ENCODE results near the gene IL2RA.
A peak's percentile ranks its signal among the peaks of the same experiment; 100 is the strongest.

IL2RA gene

DNA sequence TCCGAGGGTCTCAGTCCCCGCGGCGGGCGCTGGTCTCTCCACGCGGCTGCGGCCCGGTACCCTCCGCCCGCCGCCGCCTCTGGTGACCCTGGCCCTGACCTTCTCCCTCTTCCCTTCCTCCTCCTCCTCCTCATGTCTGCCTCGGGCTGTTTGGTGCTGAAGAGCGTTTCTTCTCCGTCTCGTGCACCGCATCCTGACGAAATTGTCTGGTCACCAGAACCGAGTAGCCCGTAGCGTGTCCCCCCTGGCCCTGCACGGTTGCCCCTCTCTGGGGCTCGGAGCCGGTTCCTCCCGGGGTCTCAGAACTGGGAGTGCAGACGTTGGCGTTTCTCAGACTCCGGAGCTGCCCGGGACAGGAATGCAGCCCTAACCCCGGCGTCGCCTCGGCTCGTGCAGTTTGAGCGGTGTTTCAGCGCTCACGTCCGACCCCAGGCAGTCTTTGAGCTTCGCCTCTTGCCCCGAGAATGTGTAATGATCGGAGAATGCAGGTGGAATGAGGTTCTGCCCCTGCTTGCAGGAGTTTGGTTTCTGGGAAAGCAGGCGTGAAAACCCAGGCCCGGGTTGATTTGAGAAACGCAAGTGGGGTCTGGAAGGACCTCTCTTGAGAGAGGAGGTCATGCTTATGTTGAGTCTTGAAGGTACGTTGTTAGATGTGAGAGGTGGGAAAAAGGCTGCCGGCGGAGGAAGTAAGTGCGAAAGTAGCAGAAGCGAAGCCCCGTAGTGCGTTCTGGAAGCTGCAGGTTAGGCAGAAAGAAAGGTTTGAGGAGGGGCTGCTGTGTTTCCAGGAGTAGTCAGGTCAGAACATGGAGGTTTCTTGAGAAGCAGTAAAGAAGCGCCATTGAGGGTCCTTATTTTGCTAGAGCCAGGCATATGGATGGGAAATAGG is 27.4 kb upstream of the IL2RA start:
- H3K27ac Mint-ChIP-seq: peak overlapping the region; percentile 79
- no peaks in the 10 kb centered on the region for H3K27me3 Mint-ChIP-seq
- H3K36me3 Mint-ChIP-seq: peaks cover 13% of the 10 kb centered on the region
- no peaks in the 10 kb centered on the region for H3K9me3 Mint-ChIP-seq
- peaks cover 83% of the 10 kb centered on the region for H3K4me1 Mint-ChIP-seq
- peak overlapping the region; percentile 91 for H3K4me3 Mint-ChIP-seq
- ATAC-seq: no peak

DNA sequence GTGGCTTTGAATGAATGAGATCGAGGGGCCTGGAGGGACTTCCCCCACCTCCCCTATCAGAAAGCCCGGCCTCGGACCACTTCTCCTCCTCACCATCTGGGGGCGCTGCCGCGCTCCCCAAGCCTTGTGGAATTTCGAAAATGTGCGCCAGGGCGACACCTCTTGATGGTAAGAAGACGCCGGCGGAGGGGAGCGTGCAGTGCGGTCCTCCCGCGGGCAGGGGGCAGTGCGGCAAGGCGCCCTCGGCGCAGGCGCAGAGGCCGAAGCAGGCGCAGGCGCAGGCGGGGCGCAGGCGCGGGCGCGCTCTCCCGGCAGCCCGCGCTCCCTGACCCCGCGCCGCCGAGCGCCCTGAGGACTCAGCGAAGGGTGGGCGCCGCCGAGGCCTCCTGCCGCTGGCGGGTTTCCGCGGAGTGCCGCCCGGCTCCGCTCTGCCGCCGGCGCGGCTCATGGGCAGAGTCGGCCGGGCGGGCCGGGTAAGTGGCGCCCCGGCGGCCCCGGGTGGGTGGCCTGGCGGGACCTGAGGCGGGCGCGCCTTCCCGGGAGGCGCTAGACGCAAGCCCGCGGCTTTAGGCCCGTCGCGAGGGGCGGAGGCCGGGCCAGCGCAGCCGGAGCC is 26.7 kb upstream of the IL2RA start, which contains the start of gene RBM17:
RBM17 (plus strand) TSS at position 314 of the 613 bp plus-strand sequence. CDS start 8,032 bp downstream, outside the sequence.
- Mint-ChIP-seq H3K27ac (peak within 1 kb of the TSS; percentile 79), H3K36me3 (peaks cover 7% of the 10 kb centered on the region), H3K27me3 (no peaks in the 10 kb centered on the region), H3K4me3 (peak within 1 kb of the TSS; percentile 91), H3K9me3 (no peaks in the 10 kb centered on the region), H3K4me1 (peaks cover 75% of the 10 kb centered on the region)
- ATAC-seq: peak; percentile 91

DNA sequence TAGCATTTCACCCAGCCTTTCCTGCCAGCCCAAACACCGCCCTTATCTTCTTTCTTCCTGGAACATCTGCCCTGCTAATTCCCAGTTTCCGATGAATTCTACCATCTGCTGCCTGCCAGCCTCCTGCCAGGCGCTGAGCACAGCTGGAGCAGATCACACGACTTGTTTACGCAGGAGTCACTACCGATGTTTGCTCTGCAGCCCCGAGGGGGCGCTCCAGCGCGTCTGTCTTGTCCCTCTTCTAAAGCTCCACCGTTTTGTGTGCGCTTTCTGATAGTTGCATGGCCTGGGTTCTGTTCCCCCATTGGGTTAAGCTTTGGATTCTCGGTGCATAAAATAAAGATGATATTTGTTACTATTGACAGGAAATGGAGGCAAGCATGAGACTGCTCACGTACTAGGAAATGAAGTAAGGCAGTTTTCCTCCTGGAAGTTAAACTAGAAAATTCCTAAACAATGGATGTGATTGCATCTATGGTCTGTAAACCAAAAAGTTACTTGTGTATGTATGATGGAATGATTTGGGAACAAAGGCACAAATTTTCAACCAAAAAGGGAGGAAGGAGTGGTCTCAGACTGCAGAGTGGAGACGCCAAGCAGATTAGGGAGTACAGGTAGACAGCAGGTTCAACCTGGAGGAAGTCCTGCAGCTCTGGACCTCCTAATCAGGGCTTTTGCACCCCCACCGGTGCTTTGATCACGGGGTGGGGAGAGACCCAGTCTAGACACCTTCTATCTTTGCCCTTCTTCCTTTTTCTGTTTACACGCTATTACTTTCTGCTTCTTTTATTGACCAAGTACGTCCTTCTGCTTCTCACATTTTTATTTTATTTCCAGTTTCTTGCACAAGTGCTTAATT is 24.4 kb upstream of the IL2RA start:
- Mint-ChIP-seq H3K27me3 (no peaks in the 10 kb centered on the region), H3K4me3 (peak overlapping the region; percentile 63), H3K36me3 (no peaks in the 10 kb centered on the region), H3K4me1 (peaks cover 56% of the 10 kb centered on the region), H3K9me3 (no peaks in the 10 kb centered on the region), H3K27ac (peak overlapping the region; percentile 79)
- ATAC-seq: peak; percentile 78

GRCh38 chr10:6083523-6084475 is 21.6 kb upstream of the IL2RA start:
- Mint-ChIP-seq H3K27ac (no peak overlapping the region), H3K4me1 (peaks cover 34% of the 10 kb centered on the region)
- ATAC-seq: no peak

GRCh38 chr10:6082496-6083395 is 20.6 kb upstream of the IL2RA start:
- ATAC-seq: no peak
- no peaks in the 10 kb centered on the region for H3K36me3 Mint-ChIP-seq
- peaks cover 23% of the 10 kb centered on the region for H3K4me1 Mint-ChIP-seq
- H3K9me3 Mint-ChIP-seq: no peaks in the 10 kb centered on the region
- H3K27me3 Mint-ChIP-seq: no peaks in the 10 kb centered on the region
- H3K4me3 Mint-ChIP-seq: no peak overlapping the region
- H3K27ac Mint-ChIP-seq: no peak overlapping the region

More at GRCh38 chr10:6083523-6084475, 21.6 kb upstream of the IL2RA start:
- Mint-ChIP-seq H3K27me3 (no peaks in the 10 kb centered on the region), H3K36me3 (no peaks in the 10 kb centered on the region), H3K9me3 (no peaks in the 10 kb centered on the region), H3K4me3 (no peak overlapping the region)

GRCh38 chr10:6080417-6080973 is 18.3 kb upstream of the IL2RA start:
- H3K4me3 Mint-ChIP-seq: no peak overlapping the region
- ATAC-seq: no peak
- H3K36me3 Mint-ChIP-seq: no peaks in the 10 kb centered on the region
- H3K27me3 Mint-ChIP-seq: no peaks in the 10 kb centered on the region
- no peak overlapping the region for H3K27ac Mint-ChIP-seq
- H3K4me1 Mint-ChIP-seq: peaks cover 3% of the 10 kb centered on the region
- no peaks in the 10 kb centered on the region for H3K9me3 Mint-ChIP-seq

GRCh38 chr10:6079044-6079443 is 16.9 kb upstream of the IL2RA start:
- Mint-ChIP-seq H3K27me3 (no peaks in the 10 kb centered on the region), H3K9me3 (no peaks in the 10 kb centered on the region), H3K36me3 (no peaks in the 10 kb centered on the region), H3K4me3 (no peak overlapping the region), H3K27ac (no peak overlapping the region), H3K4me1 (peaks cover 8% of the 10 kb centered on the region)
- no peak for ATAC-seq

- Mint-ChIP-seq H3K36me3 (no peaks in the 10 kb centered on the region), H3K27ac (no peak overlapping the region), H3K27me3 (no peaks in the 10 kb centered on the region), H3K4me3 (no peak overlapping the region), H3K9me3 (no peaks in the 10 kb centered on the region), H3K4me1 (peaks cover 25% of the 10 kb centered on the region)
- ATAC-seq: no peak
Observed at GRCh38 chr10:6077071-6077675, 15.0 kb upstream of the IL2RA start.

GRCh38 chr10:6074489-6075301 is 12.5 kb upstream of the IL2RA start:
- Mint-ChIP-seq H3K4me1 (peaks cover 50% of the 10 kb centered on the region), H3K9me3 (no peaks in the 10 kb centered on the region), H3K4me3 (no peak overlapping the region), H3K36me3 (peaks cover 6% of the 10 kb centered on the region), H3K27me3 (no peaks in the 10 kb centered on the region), H3K27ac (peak overlapping the region; percentile 99)
- no peak for ATAC-seq

- peak overlapping the region; percentile 70 for H3K4me3 Mint-ChIP-seq
- no peaks in the 10 kb centered on the region for H3K27me3 Mint-ChIP-seq
- peak overlapping the region; percentile 99 for H3K27ac Mint-ChIP-seq
- no peaks in the 10 kb centered on the region for H3K9me3 Mint-ChIP-seq
- H3K4me1 Mint-ChIP-seq: peaks cover 73% of the 10 kb centered on the region
- peaks cover 6% of the 10 kb centered on the region for H3K36me3 Mint-ChIP-seq
- ATAC-seq: peak; percentile 88
Observed at GRCh38 chr10:6072215-6072934, 10.2 kb upstream of the IL2RA start.

- H3K27me3 Mint-ChIP-seq: no peaks in the 10 kb centered on the region
- ATAC-seq: no peak
- peak overlapping the region; percentile 99 for H3K27ac Mint-ChIP-seq
- no peaks in the 10 kb centered on the region for H3K9me3 Mint-ChIP-seq
- H3K4me3 Mint-ChIP-seq: peak overlapping the region; percentile 70
- H3K36me3 Mint-ChIP-seq: peaks cover 6% of the 10 kb centered on the region
- H3K4me1 Mint-ChIP-seq: peaks cover 80% of the 10 kb centered on the region
Observed at GRCh38 chr10:6071181-6072175, 9.3 kb upstream of the IL2RA start.

All from stimulated activated memory B cell treated with anti-CD40 and anti-IgM and Interleukin-4, amounts not matched to agents 10 μg/mL and 1 μg/mL and 100 μg/mL, for 72 hours (primary cell).